Activated naive CD4-positive, alpha-beta T cell treated with anti-CD3 and anti-CD28 coated beads, Interleukin-2, amount 50 U/mL, for 24 hours (primary cell): ENCODE results near the gene RFT1.

ENCODE experiments used
- H3K27ac Mint-ChIP-seq: one replicate; pipeline ENCODE4 v1.8.0; 2021; ENCODE audit warnings: mild to moderate bottlenecking, mixed read lengths
- H3K27me3 Mint-ChIP-seq: one replicate; pipeline ENCODE4 v1.8.0; 2021; ENCODE audit warnings: mixed read lengths
- H3K36me3 Mint-ChIP-seq: one replicate; pipeline ENCODE4 v1.8.0; 2021; ENCODE audit warnings: mixed read lengths
- H3K4me1 Mint-ChIP-seq: one replicate; pipeline ENCODE4 v1.8.0; 2021; ENCODE audit warnings: mixed read lengths
- H3K4me3 Mint-ChIP-seq: one replicate; pipeline ENCODE4 v1.8.0; 2021; ENCODE audit warnings: mild to moderate bottlenecking, mixed read lengths
- H3K9me3 Mint-ChIP-seq: one replicate; pipeline ENCODE4 v1.8.0; 2021; ENCODE audit warnings: mixed read lengths

The RFT1 gene

DNA sequence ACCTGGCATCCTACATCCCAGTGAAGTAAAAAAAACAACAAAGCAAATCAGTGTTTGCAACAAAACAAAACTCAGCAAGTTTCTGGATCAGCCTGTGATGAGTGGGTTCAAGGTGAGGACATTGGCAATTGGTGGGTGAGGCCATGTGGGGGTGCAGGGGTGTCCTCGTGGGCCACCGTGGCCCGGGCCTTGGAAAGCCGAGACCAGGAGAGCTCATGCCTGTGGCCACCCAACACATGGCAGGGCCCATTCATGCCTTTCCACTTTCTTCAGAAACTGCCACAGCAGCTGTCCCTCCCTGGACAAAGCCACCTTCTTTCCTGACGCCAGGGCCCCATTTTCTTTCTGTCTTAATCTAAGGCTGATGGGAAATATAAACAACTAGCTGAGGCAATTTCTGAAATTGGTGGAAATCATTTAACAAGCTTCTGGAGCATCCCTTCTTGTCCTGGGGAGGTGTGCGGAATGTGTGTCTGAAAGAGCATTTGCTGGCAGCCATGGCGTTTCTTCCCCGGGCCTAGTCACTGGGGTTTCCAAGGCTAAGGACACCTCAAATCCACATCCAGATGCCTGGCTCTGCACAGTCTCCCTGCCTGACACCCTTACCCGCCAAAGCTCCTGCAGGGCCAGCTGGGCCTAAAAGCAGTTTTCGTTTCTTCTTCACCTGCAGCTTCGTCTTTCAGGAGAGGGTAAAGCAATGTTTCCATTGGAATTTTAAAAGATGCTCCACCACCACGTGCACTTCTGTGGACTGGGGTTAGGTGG lies 50.3 kb downstream of the RFT1 start:
- H3K4me1 Mint-ChIP-seq: no peaks in the 10 kb centered on the region
- H3K27me3 Mint-ChIP-seq: no peaks in the 10 kb centered on the region
- no peak overlapping the region for H3K27ac Mint-ChIP-seq
- no peaks in the 10 kb centered on the region for H3K9me3 Mint-ChIP-seq
- no peaks in the 10 kb centered on the region for H3K36me3 Mint-ChIP-seq
- H3K4me3 Mint-ChIP-seq: no peak overlapping the region

DNA sequence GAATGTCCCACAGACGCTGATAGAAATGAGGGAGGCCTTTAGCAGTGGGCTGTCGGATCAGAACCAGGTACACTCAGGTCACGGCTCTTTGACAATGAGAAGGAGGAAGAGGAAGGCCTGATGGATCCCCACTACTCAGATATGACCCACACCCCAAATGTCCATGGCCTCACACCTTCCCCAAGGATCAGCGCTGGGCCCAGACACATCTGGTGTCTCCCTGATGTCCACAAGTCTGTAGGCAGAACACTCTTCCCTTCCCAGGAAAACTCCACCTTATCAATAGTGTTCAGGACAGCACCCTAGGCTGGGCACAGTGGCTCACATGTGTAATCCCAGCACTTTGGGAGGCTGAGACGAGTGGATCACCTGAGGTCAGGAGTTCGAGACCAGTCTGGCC lies 51.1 kb downstream of the RFT1 start:
- Mint-ChIP-seq H3K9me3 (no peaks in the 10 kb centered on the region), H3K27me3 (no peaks in the 10 kb centered on the region), H3K4me1 (no peaks in the 10 kb centered on the region), H3K4me3 (no peak overlapping the region), H3K27ac (no peak overlapping the region), H3K36me3 (no peaks in the 10 kb centered on the region)

GRCh38 chr3:53078656-53079055 lies 51.6 kb downstream of the RFT1 start:
- Mint-ChIP-seq H3K4me3 (no peak overlapping the region), H3K27ac (no peak overlapping the region), H3K9me3 (no peaks in the 10 kb centered on the region), H3K4me1 (no peaks in the 10 kb centered on the region), H3K27me3 (no peaks in the 10 kb centered on the region), H3K36me3 (no peaks in the 10 kb centered on the region)

DNA sequence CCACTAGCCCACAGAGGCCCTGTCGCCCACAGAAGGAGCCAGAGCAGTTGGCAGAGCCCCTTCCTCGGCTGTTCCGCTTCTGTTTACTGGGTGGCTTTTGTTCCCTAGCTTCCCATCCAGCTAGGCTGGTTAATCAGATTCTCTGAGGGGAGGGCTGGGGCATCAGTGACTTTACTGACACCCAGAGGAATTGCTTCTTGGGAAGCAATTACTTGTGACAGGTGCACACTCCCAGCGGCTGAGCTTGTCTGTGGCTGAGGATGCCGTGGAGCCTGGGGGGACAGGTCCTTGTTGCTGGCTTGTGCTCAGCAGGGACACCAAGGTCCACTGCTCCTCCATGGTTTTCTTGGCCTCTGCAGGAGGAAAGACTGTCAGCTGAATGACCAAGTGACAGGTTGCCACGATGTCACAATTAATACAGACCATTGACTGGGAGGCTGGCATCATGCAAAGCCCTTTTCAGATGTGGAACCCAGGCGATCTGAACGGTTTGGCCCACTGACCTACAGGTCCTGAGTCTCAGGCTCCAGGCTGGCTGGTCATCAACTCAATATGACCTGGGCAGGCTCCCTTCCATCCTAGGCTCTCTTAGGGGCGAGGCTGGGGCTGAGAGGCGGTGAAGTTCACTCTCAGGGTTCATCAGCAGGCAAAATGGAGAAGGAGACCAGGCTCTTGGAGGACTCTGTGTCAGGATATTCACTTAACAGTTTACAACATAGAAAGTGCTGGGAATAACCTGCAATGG lies 52.6 kb downstream of the RFT1 start:
- H3K27ac Mint-ChIP-seq: no peak overlapping the region
- peaks cover 9% of the 10 kb centered on the region for H3K4me1 Mint-ChIP-seq
- H3K27me3 Mint-ChIP-seq: no peaks in the 10 kb centered on the region
- no peaks in the 10 kb centered on the region for H3K9me3 Mint-ChIP-seq
- no peak overlapping the region for H3K4me3 Mint-ChIP-seq
- no peaks in the 10 kb centered on the region for H3K36me3 Mint-ChIP-seq

- no peaks in the 10 kb centered on the region for H3K27me3 Mint-ChIP-seq
- no peak overlapping the region for H3K27ac Mint-ChIP-seq
- no peak overlapping the region for H3K4me3 Mint-ChIP-seq
- no peaks in the 10 kb centered on the region for H3K9me3 Mint-ChIP-seq
- no peaks in the 10 kb centered on the region for H3K36me3 Mint-ChIP-seq
- H3K4me1 Mint-ChIP-seq: peaks cover 14% of the 10 kb centered on the region
Measured at GRCh38 chr3:53075743-53076140, 54.5 kb downstream of the RFT1 start.

GRCh38 chr3:53074761-53075742 lies 55.2 kb downstream of the RFT1 start:
- Mint-ChIP-seq H3K9me3 (no peaks in the 10 kb centered on the region), H3K4me3 (no peak overlapping the region), H3K36me3 (no peaks in the 10 kb centered on the region), H3K27ac (peak overlapping the region; percentile 6), H3K27me3 (no peaks in the 10 kb centered on the region), H3K4me1 (peaks cover 14% of the 10 kb centered on the region)

DNA sequence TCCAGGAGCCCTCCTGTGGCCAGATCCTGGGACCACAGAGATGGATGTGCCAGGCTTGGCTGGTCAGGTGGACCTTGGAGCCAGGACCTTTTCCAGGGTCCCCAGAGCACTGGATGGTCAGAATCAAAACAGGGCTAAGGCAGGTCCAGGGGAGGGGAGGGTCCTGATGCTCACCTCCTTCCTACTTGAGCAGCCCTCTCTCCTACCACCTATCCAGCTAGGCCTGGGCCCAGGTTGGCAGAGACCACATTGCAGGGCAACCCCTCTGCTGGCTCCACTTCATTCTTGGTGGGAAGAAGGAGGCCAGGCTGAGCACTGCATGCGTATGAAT lies 55.9 kb downstream of the RFT1 start:
- peak overlapping the region; percentile 4 for H3K4me3 Mint-ChIP-seq
- peak overlapping the region; percentile 6 for H3K27ac Mint-ChIP-seq
- H3K9me3 Mint-ChIP-seq: no peaks in the 10 kb centered on the region
- H3K36me3 Mint-ChIP-seq: no peaks in the 10 kb centered on the region
- H3K27me3 Mint-ChIP-seq: no peaks in the 10 kb centered on the region
- peaks cover 14% of the 10 kb centered on the region for H3K4me1 Mint-ChIP-seq

- H3K9me3 Mint-ChIP-seq: no peaks in the 10 kb centered on the region
- no peak overlapping the region for H3K27ac Mint-ChIP-seq
- no peaks in the 10 kb centered on the region for H3K27me3 Mint-ChIP-seq
- no peaks in the 10 kb centered on the region for H3K36me3 Mint-ChIP-seq
- peak overlapping the region; percentile 89 for H3K4me3 Mint-ChIP-seq
- H3K4me1 Mint-ChIP-seq: peaks cover 14% of the 10 kb centered on the region
Measured at GRCh38 chr3:53073553-53074365, 56.5 kb downstream of the RFT1 start.

DNA sequence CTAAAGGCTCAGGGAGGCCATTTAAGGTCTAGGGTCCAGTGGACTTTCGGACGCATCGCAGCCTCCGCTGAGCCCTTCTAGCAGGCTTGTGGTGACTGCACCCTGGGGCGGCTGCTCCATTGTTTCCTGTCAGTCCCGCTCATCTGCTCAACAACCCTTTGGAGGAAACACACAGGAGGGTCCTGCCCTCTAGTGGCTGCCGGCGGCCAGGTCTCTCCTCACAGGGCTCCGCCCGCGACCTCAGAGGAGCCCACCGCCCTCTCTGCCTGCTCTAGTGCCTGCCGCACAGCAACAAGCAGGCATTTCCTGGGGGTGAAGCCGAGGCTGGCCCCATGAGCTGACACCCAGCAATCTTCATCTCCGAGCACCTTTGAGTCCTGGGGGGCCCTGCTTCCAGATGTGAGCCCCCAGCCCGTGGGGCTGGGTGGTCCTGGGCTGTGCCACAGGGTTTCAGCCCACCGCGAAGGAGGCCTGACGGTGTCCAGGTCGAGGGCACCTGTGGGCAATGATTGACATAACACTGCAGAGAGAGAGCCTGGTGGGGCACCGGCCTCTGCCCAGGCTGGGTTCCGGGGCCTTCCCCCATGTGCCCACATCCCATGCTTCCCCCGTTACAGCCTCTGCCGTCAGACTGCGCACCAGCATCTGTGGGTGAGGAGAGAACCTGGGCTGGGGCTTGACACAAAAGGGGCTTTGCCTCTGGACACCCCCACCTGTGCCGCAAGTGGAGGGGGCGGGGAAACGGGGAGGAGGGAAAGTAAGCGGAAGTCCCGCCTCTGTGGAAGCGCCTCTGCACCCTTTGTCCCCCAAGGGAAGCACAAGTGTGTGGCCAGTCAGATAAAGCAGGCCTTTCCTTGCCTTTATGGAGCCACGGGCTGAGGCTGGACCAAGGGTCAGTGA lies 57.3 kb downstream of the RFT1 start:
- H3K36me3 Mint-ChIP-seq: no peaks in the 10 kb centered on the region
- H3K4me1 Mint-ChIP-seq: peaks cover 14% of the 10 kb centered on the region
- no peaks in the 10 kb centered on the region for H3K9me3 Mint-ChIP-seq
- H3K4me3 Mint-ChIP-seq: peak overlapping the region; percentile 89
- H3K27me3 Mint-ChIP-seq: no peaks in the 10 kb centered on the region
- peak overlapping the region; percentile 68 for H3K27ac Mint-ChIP-seq

GRCh38 chr3:53071882-53072431 lies 58.3 kb downstream of the RFT1 start:
- Mint-ChIP-seq H3K27ac (no peak overlapping the region), H3K4me3 (no peak overlapping the region), H3K36me3 (no peaks in the 10 kb centered on the region), H3K27me3 (no peaks in the 10 kb centered on the region), H3K9me3 (no peaks in the 10 kb centered on the region), H3K4me1 (peaks cover 14% of the 10 kb centered on the region)

DNA sequence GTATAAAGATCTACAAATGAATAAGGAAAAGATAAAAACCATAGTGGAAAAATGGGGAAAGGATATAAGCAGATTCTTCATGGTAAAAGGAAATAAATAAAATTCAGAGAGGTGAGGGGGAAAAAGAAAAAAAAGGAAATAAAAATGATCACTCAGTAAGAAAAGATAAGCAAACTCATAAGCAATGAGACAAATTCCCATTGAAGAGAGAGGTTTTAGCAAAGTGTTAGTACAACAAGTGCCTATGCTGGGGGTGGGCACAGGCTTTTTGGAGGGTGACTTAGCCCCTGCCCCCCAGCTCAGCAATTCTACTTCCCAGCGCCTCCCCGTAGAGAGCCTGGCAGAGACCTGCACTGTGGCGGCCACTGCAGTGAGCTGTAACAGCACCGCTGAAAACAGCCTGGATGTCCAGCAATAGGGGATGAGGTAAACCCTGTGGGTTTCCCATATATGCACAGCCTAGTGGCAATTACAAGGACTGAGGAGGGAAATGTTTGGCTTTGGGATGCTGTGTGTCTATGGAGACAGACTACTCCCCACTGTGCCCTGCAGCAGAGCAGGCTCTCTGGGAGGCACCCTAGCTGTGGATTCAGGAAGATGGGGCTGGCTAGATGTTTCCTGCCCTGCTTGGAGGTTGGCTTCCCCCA lies 60.7 kb downstream of the RFT1 start:
- Mint-ChIP-seq H3K9me3 (no peaks in the 10 kb centered on the region), H3K4me3 (no peak overlapping the region), H3K36me3 (peaks cover 3% of the 10 kb centered on the region), H3K4me1 (peaks cover 14% of the 10 kb centered on the region), H3K27ac (no peak overlapping the region), H3K27me3 (no peaks in the 10 kb centered on the region)

DNA sequence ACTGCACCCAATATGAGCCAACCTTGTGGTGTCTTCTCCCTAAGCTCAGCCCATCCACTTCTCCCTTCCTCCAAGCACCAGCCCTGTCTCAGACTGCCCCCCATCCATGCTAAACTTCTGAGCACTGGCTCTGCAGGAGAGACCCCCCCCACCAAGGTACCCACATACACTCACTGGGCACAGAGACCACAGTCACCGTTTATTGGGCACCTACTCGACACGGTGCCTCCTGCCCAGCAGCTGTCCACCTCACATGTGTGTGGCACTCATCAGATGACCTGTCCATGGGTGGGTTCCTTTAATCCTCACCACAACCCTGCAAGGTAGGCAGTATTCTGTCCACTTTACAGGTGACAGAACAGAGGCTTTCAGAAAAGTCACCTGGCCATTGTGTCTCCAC lies 62.1 kb downstream of the RFT1 start:
- Mint-ChIP-seq H3K27me3 (no peaks in the 10 kb centered on the region), H3K4me1 (peaks cover 10% of the 10 kb centered on the region), H3K4me3 (no peak overlapping the region), H3K27ac (no peak overlapping the region), H3K9me3 (no peaks in the 10 kb centered on the region), H3K36me3 (peaks cover 4% of the 10 kb centered on the region)

- H3K4me3 Mint-ChIP-seq: no peak overlapping the region
- peaks cover 4% of the 10 kb centered on the region for H3K36me3 Mint-ChIP-seq
- no peak overlapping the region for H3K27ac Mint-ChIP-seq
Measured at GRCh38 chr3:53067567-53067966, 62.7 kb downstream of the RFT1 start.

More at GRCh38 chr3:53067567-53067966, 62.7 kb downstream of the RFT1 start:
- H3K4me1 Mint-ChIP-seq: peaks cover 4% of the 10 kb centered on the region
- H3K27me3 Mint-ChIP-seq: no peaks in the 10 kb centered on the region
- H3K9me3 Mint-ChIP-seq: no peaks in the 10 kb centered on the region
